DND-41 (cell line): ENCODE results near the gene NOL4L.

Experiments used
- ATAC-seq: fragments of 200-7000 bp; cut with Tn5 transposase; 3 replicates; pipeline ENCODE4 v1.9.1; 2021; ENCODE audit warnings: low read depth; ENCODE audit not compliant: insufficient read depth
- DNase-seq: peaks from one replicate; pipeline ENCODE4 v3.0.0-alpha.2; 2020
- H2AFZ ChIP-seq: 2 replicates; pipeline ENCODE4 v1.6.0; 2012; ENCODE audit warnings: low read depth, low read length
- H3K27ac ChIP-seq: 2 replicates; pipeline ENCODE4 v1.5.1; 2012; ENCODE audit warnings: low read length, inconsistent platforms
- H3K27me3 ChIP-seq: fragments of 200-600 bp; sonication (generic); 2 replicates; pipeline ENCODE4 v1.6.0; 2012; ENCODE audit warnings: low read length, mild to moderate bottlenecking, inconsistent platforms; ENCODE audit not compliant: insufficient read depth, poor library complexity
- H3K36me3 ChIP-seq: 2 replicates; pipeline ENCODE4 v1.5.1; 2012; ENCODE audit warnings: low read length, inconsistent platforms; ENCODE audit not compliant: insufficient read depth
- H3K4me1 ChIP-seq: 2 replicates; pipeline ENCODE4 v1.5.1; 2012; ENCODE audit warnings: mild to moderate bottlenecking, low read length; ENCODE audit not compliant: insufficient read depth
- H3K4me2 ChIP-seq: 2 replicates; pipeline ENCODE4 v1.6.0; 2012; ENCODE audit warnings: mild to moderate bottlenecking, moderate library complexity, low read length, inconsistent platforms; ENCODE audit not compliant: insufficient read depth
- H3K4me3 ChIP-seq, 2 experiments: fragments of 200-600 bp in 1 of 2; shearing (Covaris generic) in 1 of 2; 2 replicates each; pipeline ENCODE4 v1.5.1; 2012 to 2016; ENCODE audit warnings: inconsistent platforms in 2 of 2, low read length in 2 of 2, mild to moderate bottlenecking in 2 of 2, low read depth in 1 of 2, moderate library complexity in 1 of 2
- H3K79me2 ChIP-seq: 2 replicates; pipeline ENCODE4 v1.6.0; 2012; ENCODE audit warnings: low read length, inconsistent platforms; ENCODE audit not compliant: insufficient read depth
- H3K9ac ChIP-seq: 2 replicates; pipeline ENCODE4 v1.6.0; 2012; ENCODE audit warnings: low read depth, mild to moderate bottlenecking, inconsistent platforms, low read length, moderate library complexity
- H3K9me3 ChIP-seq: 2 replicates; pipeline ENCODE4 v1.5.1; 2012; ENCODE audit warnings: low read length, moderate library complexity, mild to moderate bottlenecking, inconsistent platforms; ENCODE audit not compliant: insufficient read depth, severe bottlenecking
- H4K20me1 ChIP-seq: 2 replicates; pipeline ENCODE4 v1.6.0; 2012; ENCODE audit warnings: low read length; ENCODE audit not compliant: insufficient read depth
- EZH2 ChIP-seq: IDR thresholded peaks from 3 replicates; pipeline ENCODE4 v1.6.1; 2012; ENCODE audit warnings: borderline replicate concordance, low read depth, mild to moderate bottlenecking, moderate library complexity, low read length, inconsistent platforms; ENCODE audit not compliant: severe bottlenecking
- TF ChIP-seq, protein P1 (sequence below): IDR thresholded peaks from 2 replicates; pipeline ENCODE4 v1.5.1; 2012; ENCODE audit warnings: borderline replicate concordance, low read length, moderate library complexity, mild to moderate bottlenecking; ENCODE audit not compliant: poor library complexity, severe bottlenecking; ENCODE audit errors: extremely low read depth

NOL4L gene

DNA sequence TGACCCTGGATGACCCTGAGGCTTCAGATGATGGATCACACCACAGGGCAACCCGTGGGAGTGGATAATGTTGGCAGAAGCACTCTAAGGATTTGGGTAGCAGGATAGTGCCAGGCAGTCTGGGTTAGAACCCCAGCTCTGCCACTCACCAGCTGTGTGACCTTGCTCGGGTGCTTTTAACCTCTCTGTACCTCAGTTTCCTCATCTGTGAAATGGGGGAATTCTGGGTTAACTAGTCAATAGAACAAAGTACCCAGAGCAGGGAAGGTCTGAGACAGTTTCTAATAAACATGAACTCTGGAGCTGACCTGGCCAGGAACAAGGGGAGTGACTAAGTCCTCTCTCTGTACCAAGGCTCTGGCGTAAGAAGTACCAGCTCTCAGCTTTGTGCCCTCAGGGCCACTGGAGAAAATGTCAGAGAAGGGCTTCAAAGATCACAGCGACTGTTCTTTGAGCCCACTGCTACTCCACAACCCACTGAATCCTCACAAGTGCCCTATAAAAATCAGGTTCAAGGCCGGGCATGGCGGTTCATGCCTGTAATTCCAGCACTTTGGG lies 14.7 kb upstream of the NOL4L start:
- no peak for DNase-seq
- no peak overlapping the region for H3K4me2 ChIP-seq

DNA sequence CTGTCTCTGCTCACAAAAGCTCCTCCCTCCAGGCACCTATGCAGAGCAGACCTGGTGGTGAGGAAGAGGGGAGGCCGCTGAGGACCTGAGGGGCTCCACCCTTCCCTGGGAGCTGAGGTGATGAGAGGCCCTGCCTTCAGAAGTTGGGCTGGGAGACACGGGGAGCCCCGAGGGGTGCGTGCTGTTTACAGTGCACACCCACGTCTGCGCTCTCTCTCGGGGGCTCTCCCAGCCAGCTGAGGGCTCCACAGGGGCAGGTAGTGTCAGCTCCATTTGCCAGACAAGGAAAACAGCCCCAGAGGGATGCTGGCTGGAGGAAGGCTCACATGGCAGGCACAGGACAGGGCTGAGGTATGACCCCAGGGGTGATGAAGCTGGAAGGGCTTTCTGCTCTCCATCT lies 13.5 kb upstream of the NOL4L start:
- Histone ChIP-seq H3K4me3 (no peak overlapping the region), H3K9ac (no peak overlapping the region), H3K36me3 (no peaks in the 10 kb centered on the region), H3K4me2 (no peak overlapping the region), H3K4me1 (no peaks in the 10 kb centered on the region), H3K27ac (no peak overlapping the region), H2AFZ (no peak overlapping the region), H3K9me3 (no peaks in the 10 kb centered on the region), H3K79me2 (no peaks in the 10 kb centered on the region), H3K27me3 (no peaks in the 10 kb centered on the region), H4K20me1 (no peaks in the 10 kb centered on the region)
- DNase-seq (no peak), ATAC-seq (no peak)
- TF ChIP-seq, protein P1, sequence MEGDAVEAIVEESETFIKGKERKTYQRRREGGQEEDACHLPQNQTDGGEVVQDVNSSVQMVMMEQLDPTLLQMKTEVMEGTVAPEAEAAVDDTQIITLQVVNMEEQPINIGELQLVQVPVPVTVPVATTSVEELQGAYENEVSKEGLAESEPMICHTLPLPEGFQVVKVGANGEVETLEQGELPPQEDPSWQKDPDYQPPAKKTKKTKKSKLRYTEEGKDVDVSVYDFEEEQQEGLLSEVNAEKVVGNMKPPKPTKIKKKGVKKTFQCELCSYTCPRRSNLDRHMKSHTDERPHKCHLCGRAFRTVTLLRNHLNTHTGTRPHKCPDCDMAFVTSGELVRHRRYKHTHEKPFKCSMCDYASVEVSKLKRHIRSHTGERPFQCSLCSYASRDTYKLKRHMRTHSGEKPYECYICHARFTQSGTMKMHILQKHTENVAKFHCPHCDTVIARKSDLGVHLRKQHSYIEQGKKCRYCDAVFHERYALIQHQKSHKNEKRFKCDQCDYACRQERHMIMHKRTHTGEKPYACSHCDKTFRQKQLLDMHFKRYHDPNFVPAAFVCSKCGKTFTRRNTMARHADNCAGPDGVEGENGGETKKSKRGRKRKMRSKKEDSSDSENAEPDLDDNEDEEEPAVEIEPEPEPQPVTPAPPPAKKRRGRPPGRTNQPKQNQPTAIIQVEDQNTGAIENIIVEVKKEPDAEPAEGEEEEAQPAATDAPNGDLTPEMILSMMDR, result no peak
- no peak for TF ChIP-seq EZH2

More for the DNA sequence above, 14.7 kb upstream of the NOL4L start:
- no peak for TF ChIP-seq EZH2
- TF ChIP-seq, protein P1, result no peak
- no peak for ATAC-seq
- Histone ChIP-seq H3K4me3 (no peak overlapping the region), H3K9ac (no peak overlapping the region), H3K9me3 (no peaks in the 10 kb centered on the region), H3K27ac (no peak overlapping the region), H2AFZ (no peak overlapping the region), H4K20me1 (no peaks in the 10 kb centered on the region), H3K36me3 (no peaks in the 10 kb centered on the region), H3K79me2 (no peaks in the 10 kb centered on the region), H3K27me3 (no peaks in the 10 kb centered on the region), H3K4me1 (no peaks in the 10 kb centered on the region)

DNA sequence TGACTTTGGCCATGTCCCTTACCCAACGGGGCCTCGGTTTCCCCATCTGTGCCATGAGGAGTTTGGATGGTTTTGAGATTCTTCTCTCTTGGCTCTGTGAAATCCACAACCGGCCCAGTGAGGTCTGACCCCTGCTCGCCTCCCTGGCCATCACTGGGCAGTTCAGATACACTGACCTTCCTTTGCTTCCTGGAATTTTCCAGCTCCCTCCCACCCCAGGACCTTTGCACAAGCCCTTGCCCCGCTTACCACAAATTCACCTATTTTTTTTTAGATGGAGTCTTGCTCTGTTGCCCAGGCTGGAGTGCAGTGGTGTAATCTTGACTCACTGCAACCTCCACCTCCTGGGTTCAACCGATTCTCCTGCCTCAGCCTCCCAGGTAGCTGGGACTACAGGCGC lies 12.6 kb upstream of the NOL4L start:
- TF ChIP-seq, protein P1, result no peak
- TF ChIP-seq EZH2, result no peak
- no peak overlapping the region for H3K9ac ChIP-seq
- H3K27ac ChIP-seq, result no peak overlapping the region
- no peaks in the 10 kb centered on the region for H3K36me3 ChIP-seq
- no peaks in the 10 kb centered on the region for H3K4me1 ChIP-seq
- H2AFZ ChIP-seq, result no peak overlapping the region
- no peak overlapping the region for H3K4me3 ChIP-seq
- no peaks in the 10 kb centered on the region for H3K79me2 ChIP-seq
- H4K20me1 ChIP-seq, result no peaks in the 10 kb centered on the region
- ATAC-seq (no peak), DNase-seq (no peak)
- H3K27me3 ChIP-seq, result no peaks in the 10 kb centered on the region
- H3K9me3 ChIP-seq, result no peaks in the 10 kb centered on the region
- no peak overlapping the region for H3K4me2 ChIP-seq
